ENCODE results near the gene ZBTB2. TPM values are rescaled to one million over a fixed set of nuclear protein-coding genes. Genes with fewer than 3 reads are reported as not detected.

The ZBTB2 gene, protein sequence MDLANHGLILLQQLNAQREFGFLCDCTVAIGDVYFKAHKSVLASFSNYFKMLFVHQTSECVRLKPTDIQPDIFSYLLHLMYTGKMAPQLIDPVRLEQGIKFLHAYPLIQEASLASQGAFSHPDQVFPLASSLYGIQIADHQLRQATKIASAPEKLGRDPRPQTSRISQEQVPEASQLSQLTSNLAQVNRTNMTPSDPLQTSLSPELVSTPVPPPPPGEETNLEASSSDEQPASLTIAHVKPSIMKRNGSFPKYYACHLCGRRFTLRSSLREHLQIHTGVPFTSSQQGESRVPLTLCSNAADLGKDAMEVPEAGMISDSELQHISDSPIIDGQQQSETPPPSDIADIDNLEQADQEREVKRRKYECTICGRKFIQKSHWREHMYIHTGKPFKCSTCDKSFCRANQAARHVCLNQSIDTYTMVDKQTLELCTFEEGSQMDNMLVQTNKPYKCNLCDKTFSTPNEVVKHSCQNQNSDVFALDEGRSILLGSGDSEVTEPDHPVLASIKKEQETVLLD
- total RNA-seq: 10 to 100 TPM; 13.2 to 19.1 (median 14.8) TPM
- polyA plus RNA-seq: 10 to 100 TPM; 11.0 to 11.4 (median 11.3) TPM
- long read RNA-seq, donor 1, transcript ZBTB2-201 (3 exons, 3,090 nt): major isoform, 10 of 10 reads
- long read RNA-seq, donor 1, partial matches to known transcripts: 0 of 10 reads
- long read RNA-seq, donor 1, other reads (novel, unspliced or antisense): 0 of 10 reads
- long read RNA-seq, donor 2, partial matches to known transcripts: 0 of 3 reads
- long read RNA-seq, donor 2, other reads (novel, unspliced or antisense): 0 of 3 reads

DNA sequence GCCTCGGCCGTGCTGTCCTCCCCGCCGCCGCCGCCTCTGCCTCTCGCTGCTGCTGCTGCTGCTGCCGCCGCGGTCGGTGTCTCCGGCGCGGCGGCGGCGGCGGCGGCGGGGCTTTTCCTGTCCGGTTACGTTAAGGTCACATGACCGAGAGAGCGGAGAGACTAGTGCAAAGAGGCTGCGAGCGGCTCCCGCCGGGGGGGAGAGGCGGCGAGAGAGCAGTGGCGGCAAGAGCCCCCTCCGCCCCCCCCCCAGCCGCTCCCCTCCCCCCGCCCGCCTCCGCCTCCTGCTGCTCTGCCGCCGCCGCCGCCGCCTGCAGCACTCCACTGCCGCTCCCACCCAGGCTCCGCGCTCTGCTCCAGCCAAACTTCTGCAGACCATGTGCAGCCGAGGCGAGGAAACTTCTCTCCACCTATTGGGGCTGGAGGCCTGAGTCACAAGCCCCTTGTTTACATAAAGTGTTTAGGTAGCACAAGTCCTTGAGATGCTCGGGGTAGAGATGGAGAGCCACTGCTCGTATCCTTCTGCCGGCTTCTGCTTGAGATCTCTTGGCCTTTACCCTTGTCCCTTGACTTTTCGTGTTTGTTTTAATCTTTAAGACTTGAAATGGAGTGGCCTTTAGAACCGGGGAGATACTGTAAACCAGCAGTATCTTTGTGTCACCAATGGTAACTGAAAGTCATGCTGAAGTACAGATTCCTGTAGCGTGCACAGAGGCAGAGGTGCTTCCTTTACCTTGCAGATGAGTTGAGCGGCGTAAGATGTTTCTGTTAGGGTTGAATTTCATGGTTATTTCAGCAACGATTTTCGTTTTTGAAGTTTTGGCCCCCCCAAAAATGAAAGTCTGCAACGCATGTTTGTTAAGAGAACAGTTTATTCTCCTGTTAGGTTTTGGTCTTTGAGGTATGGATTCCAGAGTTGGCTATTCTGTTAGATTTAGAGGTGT lies at the start of gene ZBTB2:
ZBTB2 (minus strand) TSS at position 89 of the 943 bp plus-strand sequence. CDS start 17,922 bp downstream, outside the sequence.
- intact Hi-C loops (cut with DNase I; ENCODE audit: low total_unique reads): no loop called here
- TF ChIP-seq POLR2AphosphoS5 (IDR thresholded peaks at IDR 0.05) (peak; percentile 60 to 65 (median 60)), POLR2A (IDR thresholded peaks at IDR 0.05) (no peak)
- TF ChIP-seq, protein P1, sequence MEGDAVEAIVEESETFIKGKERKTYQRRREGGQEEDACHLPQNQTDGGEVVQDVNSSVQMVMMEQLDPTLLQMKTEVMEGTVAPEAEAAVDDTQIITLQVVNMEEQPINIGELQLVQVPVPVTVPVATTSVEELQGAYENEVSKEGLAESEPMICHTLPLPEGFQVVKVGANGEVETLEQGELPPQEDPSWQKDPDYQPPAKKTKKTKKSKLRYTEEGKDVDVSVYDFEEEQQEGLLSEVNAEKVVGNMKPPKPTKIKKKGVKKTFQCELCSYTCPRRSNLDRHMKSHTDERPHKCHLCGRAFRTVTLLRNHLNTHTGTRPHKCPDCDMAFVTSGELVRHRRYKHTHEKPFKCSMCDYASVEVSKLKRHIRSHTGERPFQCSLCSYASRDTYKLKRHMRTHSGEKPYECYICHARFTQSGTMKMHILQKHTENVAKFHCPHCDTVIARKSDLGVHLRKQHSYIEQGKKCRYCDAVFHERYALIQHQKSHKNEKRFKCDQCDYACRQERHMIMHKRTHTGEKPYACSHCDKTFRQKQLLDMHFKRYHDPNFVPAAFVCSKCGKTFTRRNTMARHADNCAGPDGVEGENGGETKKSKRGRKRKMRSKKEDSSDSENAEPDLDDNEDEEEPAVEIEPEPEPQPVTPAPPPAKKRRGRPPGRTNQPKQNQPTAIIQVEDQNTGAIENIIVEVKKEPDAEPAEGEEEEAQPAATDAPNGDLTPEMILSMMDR (IDR thresholded peaks at IDR 0.05 in 8 of 11, conservative IDR thresholded peaks at IDR 0.05 in 3 of 11): no peak
- peaks cover 0 to 5% (median 0%) of the 10 kb centered on the region in 6 donors for H3K36me3 ChIP-seq
- no peaks in the 10 kb centered on the region for H3K27me3 ChIP-seq (replicated peaks in 1 of 7)
- H3K4me1 ChIP-seq: peaks cover 32 to 81% (median 64%) of the 10 kb centered on the region in 6 donors
- WGBS, 5 donors: 0 to 1% (median 0%) methylated on average over 11 to 54 of the region's 57 CpGs
- DNase-seq: peak; percentile 94
- peak within 1 kb of the TSS; percentile 98 to 100 (median 99) for H3K27ac ChIP-seq
- peak within 1 kb of the TSS; percentile 82 to 98 (median 92) for H3K4me3 ChIP-seq
- H3K9me3 ChIP-seq: no peaks in the 10 kb centered on the region

DNA sequence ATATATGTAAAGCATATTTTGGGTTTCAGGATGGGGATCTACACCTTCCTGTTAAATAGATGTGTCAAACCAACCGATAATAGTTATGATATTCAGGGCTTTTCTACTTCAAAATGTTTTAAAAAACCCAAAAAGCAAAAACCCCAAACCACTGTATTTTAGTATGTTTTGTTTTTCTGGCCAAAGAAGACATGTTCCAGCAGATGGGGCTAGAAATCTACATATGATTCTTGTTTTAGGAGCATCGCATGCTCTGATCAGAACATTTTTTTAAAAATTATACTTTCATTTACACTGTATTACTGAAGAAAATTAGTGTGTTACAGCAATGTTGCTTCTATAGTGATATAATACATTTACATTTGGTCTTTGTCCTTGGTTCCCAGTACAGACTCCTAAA lies 49.6 kb upstream of the ZBTB2 start:
- no peak for DNase-seq
- Histone ChIP-seq H3K4me3 (no peak overlapping the region), H3K9me3 (no peaks in the 10 kb centered on the region), H3K36me3 (peaks cover 0 to 38% (median 2%) of the 10 kb centered on the region in 6 donors), H3K4me1 (peaks cover 12 to 50% (median 22%) of the 10 kb centered on the region in 6 donors), H3K27me3 (replicated peaks in 1 of 7) (no peaks in the 10 kb centered on the region), H3K27ac (peak overlapping the region in 4 of 8 donors; percentile 3 to 34 (median 22))
- TF ChIP-seq, protein P1 (IDR thresholded peaks at IDR 0.05 in 8 of 11, conservative IDR thresholded peaks at IDR 0.05 in 3 of 11): peak in 7 of 11 experiments; percentile 19 to 45 (median 35)
- no peak for TF ChIP-seq POLR2A (IDR thresholded peaks at IDR 0.05)
- 52 to 57% (median 54%) methylated on average over 2 of the region's 2 CpGs for WGBS, 5 donors
- intact Hi-C loops (cut with DNase I; ENCODE audit: low total_unique reads): no loop called here

DNA sequence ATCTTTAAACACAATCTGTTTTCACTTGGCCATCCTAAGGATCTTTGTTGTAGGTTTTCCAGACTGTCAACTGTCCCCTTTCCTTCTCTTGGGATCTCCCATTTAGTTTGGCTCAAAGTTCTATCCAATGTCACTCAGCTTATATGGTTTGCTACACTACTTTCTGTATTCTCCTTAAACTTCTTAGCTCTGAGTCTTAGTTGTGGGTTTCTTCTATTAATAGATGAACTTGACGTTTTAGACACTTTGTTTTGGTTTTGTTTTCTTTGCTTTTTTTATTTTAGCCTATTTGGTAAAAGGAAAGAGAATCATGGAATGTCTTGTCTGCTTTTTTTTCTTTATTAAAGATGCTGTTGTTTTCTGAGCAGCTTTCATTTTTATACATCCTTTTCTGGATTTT lies 49.1 kb upstream of the ZBTB2 start:
- WGBS, 5 donors: 7 to 15% (median 10%) methylated on average over 1 of the region's 1 CpG
- Histone ChIP-seq H3K27ac (peak overlapping the region in 4 of 8 donors; percentile 3 to 34 (median 22)), H3K4me3 (no peak overlapping the region), H3K4me1 (peaks cover 12 to 50% (median 20%) of the 10 kb centered on the region in 6 donors), H3K27me3 (replicated peaks in 1 of 7) (no peaks in the 10 kb centered on the region), H3K36me3 (peaks cover 0 to 42% (median 2%) of the 10 kb centered on the region in 6 donors), H3K9me3 (no peaks in the 10 kb centered on the region)
- no peak for DNase-seq
- TF ChIP-seq POLR2A (IDR thresholded peaks at IDR 0.05): no peak
- TF ChIP-seq, protein P1 (IDR thresholded peaks at IDR 0.05 in 8 of 11, conservative IDR thresholded peaks at IDR 0.05 in 3 of 11): no peak
- no peak for TF ChIP-seq POLR2AphosphoS5 (IDR thresholded peaks at IDR 0.05)
- intact Hi-C loops (cut with DNase I; ENCODE audit: low total_unique reads): no loop called here

All from spleen (tissue), 13 donors.